Stimulated activated CD8-positive, alpha-beta memory T cell treated with anti-CD3 and anti-CD28 coated beads, Interleukin-4, amount 100 ng/mL, for 4 hours (primary cell): ENCODE measurements around the gene PIK3R3.

ENCODE experiments used
- DNase-seq, 2 donors: peaks; one replicate each; pipeline ENCODE4 v3.0.0-alpha.2; 2020; ENCODE audit warnings: low read depth in 2 of 2, low spot score in 1 of 2

Gene PIK3R3

DNA sequence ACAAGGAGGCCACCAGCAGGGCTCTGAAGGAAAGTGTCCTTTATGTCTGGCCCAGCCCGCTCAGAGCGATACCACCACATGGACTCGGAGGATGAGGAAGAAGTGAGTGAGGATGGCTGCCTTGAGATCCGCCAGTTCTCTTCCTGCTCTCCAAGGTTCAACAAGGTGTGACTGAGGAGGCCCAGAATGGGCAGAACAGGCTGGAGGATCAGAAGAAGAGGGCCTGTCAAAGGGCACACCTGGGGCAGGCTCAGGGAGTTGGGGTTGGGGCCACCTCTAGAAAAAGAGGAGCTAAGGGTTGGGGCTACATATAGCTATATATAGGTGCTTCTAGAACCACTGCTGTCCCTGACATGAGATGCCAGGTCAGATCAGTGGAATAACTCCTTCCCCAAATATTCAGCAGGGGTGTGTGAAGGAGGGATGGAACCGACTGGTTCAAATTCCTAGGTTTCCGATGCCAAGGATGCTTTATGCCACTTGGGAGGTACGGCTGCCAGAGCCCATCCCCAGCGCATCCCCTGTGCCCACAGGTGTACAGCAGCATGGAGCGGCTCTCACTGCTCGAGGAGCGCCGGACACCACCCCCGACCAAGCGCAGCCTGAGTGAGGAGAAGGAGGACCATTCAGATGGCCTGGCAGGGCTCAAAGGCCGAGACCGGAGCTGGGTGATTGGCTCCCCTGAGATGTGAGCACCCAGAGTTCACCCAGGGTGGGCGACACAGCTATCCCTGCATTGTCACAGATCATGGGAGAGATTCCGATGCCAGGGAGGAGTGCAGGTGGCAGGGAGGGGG is 102.2 kb downstream of the PIK3R3 start:
- DNase-seq: no peak

DNA sequence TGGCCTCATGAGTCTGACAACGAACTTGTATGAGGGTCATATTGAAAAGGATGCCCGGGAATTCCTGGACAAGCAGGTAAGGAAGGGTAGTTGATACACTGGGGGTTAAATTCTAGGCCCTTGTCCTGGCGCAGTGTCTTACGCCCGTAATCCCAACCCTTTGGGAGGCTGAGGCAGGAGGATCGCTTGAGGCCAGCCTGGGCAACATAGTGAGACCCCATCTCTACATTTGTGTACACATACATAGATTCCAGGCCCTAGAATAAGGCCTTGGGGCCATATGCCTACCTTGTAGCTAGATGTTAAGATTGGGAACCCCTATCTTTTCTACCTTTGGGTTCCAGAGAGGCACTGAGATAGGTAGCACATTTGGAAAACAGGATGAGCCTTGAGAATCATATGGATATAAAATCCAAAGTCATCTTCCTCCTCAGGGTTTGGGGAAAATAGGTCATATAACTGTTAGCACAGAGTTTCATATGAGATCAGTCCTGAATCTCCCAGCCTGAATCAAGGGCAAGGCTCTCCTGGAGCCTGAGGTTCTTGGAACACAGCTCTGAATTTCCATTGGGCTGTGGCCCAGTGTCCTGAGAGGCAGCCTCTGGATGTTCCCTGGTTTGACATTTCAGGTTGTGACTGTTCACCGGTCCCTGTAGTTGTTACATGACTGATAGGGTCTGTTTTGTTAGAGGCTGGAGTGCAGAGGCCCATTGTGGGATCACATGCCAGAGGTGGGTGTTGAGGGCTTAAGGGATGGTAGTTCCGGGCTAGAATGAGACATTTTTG is 104.4 kb downstream of the PIK3R3 start:
- DNase-seq: no peak

DNA sequence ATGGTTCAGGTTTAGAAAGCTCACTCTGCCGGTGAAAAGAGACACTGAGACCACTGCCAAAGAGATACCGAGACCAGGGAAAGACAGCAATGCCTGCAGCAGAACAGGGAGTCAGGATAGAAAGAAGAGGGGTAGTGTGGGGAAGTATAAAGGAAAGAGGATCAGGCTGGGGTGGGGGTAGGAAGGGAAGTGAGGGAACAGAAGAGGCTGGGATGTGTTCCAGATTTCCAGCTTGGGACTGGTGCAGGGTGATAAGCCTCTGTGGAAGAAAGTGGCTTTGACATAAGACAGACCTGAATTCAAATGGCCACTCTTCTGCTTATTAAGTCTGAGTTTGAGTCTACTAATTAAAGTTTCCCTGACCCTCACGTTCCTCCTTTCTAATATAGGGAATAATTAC is 105.9 kb downstream of the PIK3R3 start:
- DNase-seq: no peak

DNA sequence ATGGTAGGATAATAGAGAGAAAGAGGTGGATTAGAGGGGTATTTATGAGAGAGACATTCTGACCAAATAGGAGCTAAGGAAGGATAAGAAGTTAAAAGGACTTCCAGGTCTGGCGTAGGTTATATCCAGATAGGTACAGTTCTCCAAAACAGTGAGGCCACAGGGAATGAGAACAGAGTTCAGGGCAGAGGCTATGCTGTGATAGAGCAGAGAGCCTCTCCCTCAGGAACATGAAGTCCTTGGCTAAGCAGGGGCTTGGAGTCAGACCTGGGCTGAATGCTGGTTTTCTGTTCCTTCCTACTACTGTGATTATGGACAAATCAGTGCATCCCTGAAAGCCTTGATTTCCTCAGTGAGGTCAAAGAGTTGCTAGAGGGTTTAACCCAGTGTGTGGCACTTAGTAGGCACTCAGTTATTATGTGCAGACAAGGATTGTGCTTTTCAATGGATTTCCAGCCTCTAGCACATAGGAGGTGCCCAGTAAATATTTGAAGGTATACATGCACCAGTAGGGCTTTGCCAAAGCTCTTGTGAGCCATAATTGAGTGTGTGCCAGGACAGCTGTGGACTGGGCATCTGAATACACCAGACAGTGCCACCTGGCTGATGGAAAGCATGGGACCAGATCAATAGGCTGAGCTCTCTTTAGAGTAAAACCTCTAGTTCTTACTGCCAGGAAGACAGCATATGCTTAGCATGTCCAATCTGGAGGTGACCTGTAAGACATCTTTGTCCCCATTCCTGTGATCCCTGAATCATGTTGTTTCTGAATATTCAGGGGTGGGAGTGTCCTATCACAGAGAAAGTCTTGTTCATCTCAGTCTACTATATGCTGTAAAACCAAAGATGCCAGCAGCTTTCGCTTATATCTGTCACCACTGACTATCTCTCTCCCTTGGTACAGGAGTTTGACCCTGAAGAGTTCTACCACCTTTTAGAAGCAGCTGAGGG is 111.1 kb downstream of the PIK3R3 start:
- no peak for DNase-seq

DNA sequence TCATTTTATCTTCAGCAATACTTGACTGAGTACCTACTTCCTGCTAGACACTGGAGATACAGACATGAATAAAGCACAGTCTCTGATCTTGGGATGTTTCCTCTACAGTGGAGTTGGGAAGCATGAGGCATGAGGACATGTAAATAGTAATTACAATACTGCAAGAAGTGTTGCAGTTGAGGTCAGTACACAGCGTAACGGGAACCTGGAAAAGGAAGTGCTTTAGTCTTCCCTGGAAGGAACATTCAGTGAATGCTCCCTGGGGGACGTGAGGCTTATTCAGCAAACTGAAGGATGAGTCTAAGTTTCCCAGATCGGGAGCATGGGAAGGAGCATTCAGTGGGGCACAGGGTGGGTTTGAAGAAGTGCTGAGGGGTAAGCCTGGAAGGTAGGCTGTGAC is 112.4 kb downstream of the PIK3R3 start:
- DNase-seq: no peak

DNA sequence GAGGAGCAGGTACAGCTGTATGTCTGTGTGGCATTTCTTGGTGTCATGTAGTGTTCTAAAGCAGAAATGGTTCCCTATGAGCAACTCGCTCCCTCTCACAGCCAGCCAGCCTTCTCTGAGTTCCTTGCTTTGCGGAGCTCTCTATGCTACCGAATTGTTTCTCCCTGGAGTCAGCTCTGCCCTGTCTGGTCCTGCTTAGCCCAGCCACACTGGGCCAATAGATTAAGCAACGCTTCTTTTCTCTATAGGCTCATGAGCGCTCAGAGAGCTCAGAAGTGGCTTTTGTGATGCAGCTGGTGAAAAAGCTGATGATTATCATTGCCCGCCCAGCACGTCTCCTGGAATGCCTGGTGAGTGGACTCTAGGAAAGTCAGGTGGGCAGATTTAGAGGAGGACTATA is 113.1 kb downstream of the PIK3R3 start:
- no peak for DNase-seq

DNA sequence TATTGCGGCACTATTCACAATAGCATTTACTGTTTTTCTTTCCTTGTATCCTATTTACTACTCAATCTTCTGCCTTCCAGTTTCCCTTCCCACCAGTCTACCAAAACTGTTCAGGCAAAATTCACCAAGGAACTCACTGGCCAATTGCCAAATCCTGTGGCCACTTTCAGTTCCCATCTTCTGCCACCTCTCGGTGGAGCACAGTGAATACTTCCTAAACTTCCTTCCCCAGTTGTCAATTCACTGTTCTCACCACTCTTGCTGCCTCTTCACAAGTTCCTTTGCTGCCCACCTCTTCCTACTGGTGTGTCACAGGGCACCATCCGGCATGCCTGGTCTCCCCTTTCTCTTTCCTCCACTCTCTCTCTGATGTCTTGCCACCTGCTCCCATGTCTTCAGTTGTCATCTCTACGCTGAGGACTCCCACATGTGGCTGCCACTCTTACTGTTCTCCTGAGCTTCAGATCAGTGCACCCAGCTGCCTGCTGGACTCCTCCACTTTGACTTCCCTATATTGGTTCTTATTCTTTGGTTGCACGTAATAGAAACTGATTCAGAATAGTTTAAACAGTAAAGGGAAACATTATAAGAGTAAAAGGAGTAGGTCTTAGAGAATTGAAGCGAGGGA is 114.4 kb downstream of the PIK3R3 start:
- no peak for DNase-seq

DNA sequence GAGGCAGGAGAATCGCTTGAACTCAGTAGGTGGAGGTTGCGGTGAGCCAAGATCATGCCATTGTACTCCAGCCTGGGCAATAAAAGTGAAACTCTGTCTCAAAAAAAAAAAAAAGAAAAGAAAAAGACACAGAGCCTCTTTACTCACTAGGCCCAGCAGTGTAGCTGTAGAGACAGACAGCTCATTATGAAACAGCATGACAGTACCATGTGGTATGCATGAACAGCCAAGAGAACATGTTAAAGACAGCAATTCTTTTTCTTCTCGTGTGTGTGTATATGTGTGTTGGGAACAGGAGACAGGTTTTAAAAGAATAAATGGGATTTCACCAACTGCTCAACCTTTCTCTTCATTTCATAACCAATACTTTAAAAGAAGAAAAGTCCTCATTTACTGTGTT is 118.8 kb downstream of the PIK3R3 start:
- DNase-seq: no peak

DNA sequence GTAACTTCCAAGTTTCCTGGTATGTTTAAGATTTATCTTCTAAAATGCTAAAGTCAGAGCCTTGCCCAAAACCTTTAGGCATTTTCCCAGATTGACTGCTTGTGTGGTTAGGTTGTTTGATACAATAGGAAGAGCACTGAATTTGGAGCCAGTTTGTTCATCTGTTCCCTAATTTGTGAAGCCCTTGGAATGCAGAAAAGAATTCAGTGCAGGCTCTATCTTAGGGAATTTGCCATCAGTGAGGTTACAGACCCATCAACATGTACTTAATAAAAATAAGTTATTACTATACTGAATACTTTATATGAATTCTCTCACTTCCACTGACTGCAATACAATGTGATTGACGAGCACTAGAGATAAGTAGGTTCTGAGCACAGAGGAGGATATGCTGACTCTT is 120.2 kb downstream of the PIK3R3 start:
- DNase-seq: no peak

DNA sequence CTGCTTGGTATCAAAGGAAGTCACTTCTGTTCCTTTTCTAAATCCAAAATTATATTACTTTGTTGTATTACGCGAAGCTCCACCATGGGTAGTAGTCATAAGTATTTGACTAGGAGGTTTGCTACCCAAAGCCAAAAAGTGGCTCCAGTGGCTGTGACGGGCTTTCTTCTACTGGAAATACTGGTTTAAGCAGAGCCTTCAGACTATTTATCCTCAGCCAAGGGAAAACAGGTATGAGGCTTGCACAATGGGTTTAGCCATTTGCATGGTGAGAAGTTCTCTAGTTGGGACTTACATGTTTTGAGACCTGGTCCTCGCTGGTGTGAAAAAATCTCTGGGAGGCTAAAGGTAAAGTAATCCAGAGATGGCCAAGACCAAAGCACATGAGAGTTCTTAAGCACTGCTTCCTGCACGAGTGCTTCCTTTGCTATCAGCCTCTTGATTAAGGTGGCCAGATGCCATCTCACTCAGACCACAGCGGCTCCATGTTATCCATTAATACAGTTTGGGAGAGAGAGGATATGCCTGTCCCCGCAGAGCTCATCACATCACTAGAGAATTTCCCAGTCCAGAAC is 121.2 kb downstream of the PIK3R3 start:
- no peak for DNase-seq

DNA sequence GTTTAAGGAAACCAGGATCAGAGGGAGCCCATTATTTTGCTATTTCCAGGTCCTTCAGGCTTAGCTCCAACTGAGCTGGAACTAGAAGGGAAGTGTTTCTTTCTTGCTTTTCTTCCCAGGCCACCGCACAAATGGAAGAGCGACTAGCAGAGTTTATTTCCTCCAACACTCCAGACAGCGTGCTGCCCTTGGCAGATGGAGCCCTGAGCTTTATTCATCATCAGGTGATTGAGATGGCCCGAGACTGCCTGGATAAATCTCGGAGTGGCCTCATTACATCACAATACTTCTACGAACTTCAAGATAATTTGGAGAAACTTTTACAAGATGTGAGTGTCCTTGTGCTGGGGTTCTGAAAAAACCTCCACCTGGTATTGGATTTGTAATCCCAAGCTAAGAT is 121.8 kb downstream of the PIK3R3 start:
- DNase-seq: no peak

DNA sequence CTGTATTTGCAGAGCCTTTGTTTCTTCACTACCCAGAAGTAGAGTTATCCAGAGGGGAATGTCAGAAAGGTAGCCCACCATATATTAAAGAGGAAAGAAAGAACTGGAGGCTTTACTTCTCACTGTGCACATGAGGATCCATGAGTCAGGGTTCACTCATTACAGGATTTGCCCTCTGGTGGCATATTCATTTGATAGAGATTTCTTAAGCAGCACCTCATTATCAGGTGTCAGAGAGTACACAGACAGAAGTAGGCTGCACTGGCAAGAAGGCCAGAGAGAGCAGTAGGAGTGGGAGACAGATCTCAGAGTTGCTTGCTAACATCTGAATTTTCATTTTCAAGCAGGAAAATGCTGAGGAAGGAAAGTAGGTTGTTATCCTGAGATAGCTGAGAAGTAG is 123.8 kb downstream of the PIK3R3 start:
- DNase-seq: no peak

DNA sequence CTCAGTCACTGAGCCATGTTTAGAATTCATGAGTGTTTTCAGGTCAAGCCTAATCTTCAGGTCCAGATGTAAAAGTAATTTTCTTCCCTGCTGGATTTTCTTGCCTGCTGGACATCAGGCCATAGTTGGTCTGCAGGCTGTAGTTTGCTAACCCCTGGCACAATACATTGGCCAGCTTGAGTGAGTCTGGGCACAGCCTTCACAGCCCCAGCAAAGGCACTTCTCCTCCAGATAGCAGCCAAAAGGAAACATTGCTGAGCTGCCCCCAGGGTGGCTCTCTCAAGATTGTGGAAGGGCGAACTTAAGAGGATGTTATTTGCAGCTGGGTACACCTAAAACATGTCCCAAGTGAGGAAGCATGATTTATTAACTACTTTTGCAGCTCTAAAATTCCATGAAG is 126.8 kb downstream of the PIK3R3 start:
- DNase-seq: no peak

DNA sequence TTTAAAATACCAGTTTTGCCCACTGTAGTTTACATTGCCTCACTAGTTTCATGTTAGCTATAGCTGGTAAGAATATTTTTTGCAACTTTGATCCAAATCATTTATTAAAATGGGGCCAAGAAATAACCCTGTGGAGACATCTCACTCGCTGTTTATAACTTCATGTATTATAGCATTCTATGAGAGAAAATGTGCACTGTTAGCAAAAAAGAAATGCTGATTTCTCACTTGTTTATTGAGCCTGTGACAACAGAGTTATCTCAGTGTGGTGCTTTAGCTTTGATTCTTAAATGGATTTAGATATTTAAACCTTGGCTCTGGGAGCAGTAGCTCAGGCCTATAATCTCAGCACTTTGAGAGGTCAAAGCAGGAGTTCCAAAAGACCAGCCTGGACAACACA is 127.9 kb downstream of the PIK3R3 start:
- DNase-seq: no peak

DNA sequence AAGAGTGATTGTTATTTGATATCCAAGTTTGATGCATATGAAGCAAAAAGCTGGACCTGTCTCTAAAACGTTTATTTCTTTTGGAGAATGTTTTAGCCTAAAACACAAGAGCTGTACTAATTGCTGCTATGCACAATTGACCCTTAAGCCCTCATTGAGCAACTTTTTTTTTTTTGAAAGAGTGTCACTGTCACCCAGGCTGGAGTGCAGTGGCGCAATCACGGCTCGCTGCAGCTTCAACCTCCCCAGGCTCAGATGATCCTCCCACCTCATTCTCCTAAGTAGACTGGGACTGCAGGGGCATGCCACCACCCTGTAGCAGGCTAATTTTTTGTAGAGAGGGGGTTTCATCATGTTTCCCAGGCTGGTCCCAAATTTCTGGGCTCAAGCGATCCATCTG is 129.1 kb downstream of the PIK3R3 start:
- no peak for DNase-seq

DNA sequence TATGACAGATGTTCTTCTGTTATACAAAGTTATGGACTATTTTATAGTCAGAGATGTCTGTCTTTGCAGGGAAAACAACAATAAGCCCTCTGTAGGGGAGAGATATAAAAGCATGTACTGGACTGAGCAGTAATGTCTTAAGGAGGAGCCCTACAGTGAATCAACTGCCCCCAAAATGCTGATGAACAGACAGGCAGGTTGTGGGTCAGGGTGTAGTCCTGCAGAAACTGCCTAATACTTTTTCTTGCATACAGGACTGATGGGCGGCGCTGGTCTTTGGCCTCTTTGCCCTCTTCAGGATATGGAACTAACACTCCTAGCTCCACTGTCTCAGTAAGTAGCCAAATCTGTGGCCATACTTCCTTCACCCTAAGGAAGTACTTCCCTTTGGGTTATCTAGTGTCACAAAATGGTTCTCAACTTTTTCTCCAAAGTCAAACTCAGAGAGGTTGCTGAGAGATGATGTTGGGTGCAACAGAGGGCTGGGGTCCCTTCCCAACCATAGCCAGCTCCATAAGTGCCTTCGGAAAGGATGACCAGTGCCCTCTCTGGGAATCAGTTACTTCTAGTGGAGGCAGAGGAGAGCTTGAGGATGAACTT is 129.8 kb downstream of the PIK3R3 start:
- DNase-seq: no peak

DNA sequence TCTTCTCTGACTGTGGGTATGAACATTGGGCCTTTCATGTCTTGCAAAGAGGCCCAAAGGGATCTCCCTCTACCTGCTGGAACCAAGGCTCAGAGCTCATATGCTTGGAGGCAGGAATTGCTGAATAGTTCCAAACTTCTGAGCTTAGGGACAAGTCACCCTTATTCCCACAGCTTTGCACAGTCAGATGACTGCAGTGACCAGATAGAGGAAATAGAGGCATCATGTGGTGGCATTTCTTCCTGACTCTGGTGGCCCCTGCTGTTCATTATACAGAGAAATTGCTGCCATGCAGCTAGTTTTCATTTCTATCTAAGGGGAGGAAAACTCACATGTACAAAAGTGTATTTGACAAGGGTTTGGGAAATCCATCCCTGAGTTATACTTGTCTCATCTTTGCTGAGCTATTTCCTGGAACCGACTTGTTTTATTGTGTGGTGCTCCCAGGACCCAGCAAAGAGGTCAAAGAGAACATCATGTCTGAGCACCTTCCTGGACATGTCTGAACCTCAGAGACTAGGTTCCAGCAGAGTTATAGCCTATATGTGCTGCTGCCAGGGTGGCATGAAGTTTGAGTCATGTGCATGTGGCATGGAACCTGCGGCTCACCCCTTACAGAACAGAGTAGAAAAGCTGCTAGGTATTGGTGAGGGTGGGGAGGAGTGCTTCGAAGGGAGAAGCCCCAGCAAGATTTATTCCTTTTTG is 131.2 kb downstream of the PIK3R3 start:
- DNase-seq: no peak

DNA sequence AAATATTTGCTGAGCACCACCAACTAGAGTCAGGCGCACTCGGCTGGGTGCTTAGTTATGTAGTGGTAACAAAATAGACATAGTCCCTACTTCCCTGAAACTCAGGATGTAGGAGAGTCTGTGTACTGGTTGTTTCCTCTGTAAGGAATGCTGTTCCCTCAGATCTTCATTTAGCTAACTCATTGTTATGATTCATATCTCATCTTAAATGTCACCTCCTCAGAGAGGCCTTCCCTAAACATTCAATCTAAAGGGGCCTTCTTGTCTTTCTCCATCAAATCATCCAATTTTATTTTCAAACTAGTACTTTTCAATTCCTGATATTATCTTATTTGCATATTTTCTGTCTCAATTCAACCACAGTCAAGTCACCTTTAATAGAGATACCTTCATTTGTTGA is 132.9 kb downstream of the PIK3R3 start:
- DNase-seq: no peak

DNA sequence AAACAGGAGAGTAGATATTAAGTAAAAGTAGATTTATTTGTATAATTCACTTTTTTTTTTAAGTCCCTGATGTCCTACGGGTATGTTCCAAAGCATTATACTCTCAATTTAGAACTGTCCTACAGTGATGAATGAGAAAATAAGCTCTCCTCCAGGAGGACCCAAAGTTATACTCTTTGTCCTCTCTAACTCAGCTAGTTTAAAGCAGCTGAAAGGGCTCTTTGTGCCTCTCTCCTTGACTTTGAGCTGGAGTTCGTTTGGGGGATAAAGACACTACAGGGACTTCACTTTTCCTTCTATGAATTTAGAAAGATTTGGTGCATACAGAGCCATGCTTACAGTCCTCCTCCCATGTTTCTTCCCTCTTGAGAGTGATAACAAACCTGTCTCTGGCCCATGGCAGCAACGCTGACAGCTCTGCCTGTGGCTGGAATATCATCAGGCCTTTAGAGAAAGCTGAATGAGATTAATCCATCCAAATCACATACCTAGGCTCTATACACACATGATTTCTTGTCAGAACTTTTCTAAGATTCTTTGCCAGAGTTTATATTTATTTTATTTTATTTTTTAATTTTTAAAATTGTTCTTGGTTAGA is 134.3 kb downstream of the PIK3R3 start:
- DNase-seq: no peak
